Cardiac fibroblast (primary cell): ENCODE results near the gene CHST14.
A peak's percentile ranks its signal among the peaks of the same experiment; 100 is the strongest.

Experiments
- DNase-seq, 2 donors: peaks; one replicate each; pipeline versions ENCODE4 v3.0.0 to v3.0.0-alpha.2; 2010; ENCODE audit warnings: low read depth in 2 of 2
- H3K4me3 ChIP-seq, 2 donors: replicated peaks in 1 of 2; 1 replicate in 1 of 2; 2 replicates in 1 of 2; pipeline ENCODE4 v1.5.1; 2011; ENCODE audit warnings: low read depth in 2 of 2, low read length in 2 of 2, mild to moderate bottlenecking in 2 of 2, moderate library complexity in 1 of 2
- TF ChIP-seq, protein P1 (sequence below): IDR thresholded peaks from one replicate; pipeline ENCODE4 v1.5.1; 2011; ENCODE audit warnings: low read depth, mild to moderate bottlenecking, low read length, inconsistent platforms

The CHST14 gene

GRCh38 chr15:40477642-40478327, 7.0 kb downstream of the CHST14 start:
- TF ChIP-seq, protein P1, sequence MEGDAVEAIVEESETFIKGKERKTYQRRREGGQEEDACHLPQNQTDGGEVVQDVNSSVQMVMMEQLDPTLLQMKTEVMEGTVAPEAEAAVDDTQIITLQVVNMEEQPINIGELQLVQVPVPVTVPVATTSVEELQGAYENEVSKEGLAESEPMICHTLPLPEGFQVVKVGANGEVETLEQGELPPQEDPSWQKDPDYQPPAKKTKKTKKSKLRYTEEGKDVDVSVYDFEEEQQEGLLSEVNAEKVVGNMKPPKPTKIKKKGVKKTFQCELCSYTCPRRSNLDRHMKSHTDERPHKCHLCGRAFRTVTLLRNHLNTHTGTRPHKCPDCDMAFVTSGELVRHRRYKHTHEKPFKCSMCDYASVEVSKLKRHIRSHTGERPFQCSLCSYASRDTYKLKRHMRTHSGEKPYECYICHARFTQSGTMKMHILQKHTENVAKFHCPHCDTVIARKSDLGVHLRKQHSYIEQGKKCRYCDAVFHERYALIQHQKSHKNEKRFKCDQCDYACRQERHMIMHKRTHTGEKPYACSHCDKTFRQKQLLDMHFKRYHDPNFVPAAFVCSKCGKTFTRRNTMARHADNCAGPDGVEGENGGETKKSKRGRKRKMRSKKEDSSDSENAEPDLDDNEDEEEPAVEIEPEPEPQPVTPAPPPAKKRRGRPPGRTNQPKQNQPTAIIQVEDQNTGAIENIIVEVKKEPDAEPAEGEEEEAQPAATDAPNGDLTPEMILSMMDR = no peak
- no peak overlapping the region for H3K4me3 ChIP-seq
- DNase-seq = no peak

DNA sequence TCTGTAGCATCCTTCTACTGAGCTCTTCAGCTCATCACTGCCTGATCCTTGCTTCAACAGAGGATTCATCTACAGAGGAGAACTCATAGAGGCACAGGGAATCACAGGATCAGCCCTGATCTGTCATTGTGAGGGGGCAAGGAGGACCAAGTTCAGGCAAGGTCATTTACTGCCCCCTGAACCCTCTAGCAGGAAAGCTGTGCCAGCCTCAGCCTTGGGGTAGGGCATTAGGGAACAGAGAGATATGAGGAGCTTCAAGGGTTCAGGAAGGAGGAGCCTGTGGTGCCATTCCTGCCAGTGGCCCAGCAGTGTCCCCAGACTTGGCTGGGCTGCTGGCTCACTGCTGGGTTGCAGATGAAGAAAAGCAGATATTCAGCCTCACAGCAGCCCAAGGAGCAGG, 8.2 kb downstream of the CHST14 start:
- TF ChIP-seq, protein P1 = no peak
- no peak overlapping the region for H3K4me3 ChIP-seq
- DNase-seq = no peak

DNA sequence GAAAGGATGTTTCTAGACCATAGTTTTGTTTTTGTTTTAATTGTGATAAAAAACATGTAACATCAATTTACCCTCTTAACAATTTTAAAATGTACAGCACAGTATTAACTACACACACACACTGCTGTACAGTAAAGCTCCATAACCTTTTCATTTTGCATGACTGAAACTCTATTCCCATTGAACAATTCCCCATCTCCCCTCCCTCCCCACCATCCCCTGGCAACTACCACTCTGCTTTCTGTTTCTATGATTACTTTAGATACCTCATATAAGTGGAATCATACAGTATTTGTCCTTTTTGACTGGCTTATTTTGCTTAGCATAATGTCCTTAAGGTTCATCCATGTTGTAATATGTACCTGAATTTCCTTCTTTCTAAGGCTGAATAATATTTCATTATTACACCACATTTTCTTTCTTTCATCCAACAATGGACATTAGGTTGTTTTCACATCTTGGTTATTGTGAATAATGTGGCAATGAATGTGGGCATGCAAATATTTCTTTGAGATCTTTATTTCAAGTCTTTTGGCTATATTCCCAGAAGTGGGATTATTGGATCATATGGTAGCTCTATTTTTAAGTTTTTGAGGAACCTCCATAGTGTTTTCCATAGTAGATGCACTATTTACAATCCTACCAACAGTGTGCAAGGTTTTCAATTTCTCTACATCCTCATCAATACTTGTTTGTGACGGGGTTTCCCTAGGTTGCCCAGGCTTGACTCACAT, 10.7 kb downstream of the CHST14 start:
- no peak overlapping the region for H3K4me3 ChIP-seq
- peak in 1 of 2 donors; percentile 25 for DNase-seq
- TF ChIP-seq, protein P1 = no peak

GRCh38 chr15:40483919-40484318, 13.1 kb downstream of the CHST14 start:
- TF ChIP-seq, protein P1 = no peak
- DNase-seq = no peak
- H3K4me3 ChIP-seq = no peak overlapping the region

DNA sequence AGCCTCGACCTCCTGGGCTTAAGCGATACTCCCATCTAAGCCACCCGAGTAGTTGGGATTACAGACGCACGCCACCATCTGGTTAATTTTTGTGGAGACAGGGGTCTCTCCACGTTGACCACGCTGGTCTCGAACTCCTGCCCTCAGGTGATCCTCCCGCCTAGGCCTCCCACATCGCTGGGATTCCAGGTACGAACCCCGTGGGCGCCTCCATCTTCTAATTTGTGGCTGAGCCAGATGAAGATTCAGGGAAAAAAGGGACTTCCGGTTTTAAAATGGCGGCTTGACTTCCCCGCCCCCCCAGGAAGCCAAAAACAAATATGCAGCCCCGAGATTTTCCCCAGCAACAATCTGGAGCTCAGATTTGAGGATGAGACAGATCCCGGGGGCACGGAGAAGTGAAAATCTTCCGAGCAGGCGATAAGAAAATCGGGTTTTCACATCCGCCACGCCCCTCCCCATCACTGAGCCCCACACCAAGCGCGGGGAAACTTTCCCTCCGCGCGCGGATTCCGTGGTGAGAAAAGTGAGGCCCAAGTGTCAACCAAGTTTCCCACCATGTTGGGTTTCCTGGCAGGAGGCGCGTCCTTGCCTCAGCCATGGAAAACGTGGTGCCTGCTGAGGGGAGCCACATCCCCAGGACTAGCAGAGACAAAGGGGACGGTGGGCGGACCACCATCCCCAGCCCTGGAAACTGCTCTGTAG, 15.4 kb downstream of the CHST14 start:
- no peak for DNase-seq
- H3K4me3 ChIP-seq = peak overlapping the region in 1 of 2 donors; percentile 4
- TF ChIP-seq, protein P1 = no peak

- TF ChIP-seq, protein P1 = no peak
- H3K4me3 ChIP-seq = no peak overlapping the region
- DNase-seq = no peak
Observed at GRCh38 chr15:40487816-40488682, 17.3 kb downstream of the CHST14 start.
